ENCODE results near the gene FZD1.

FZD1 gene

DNA sequence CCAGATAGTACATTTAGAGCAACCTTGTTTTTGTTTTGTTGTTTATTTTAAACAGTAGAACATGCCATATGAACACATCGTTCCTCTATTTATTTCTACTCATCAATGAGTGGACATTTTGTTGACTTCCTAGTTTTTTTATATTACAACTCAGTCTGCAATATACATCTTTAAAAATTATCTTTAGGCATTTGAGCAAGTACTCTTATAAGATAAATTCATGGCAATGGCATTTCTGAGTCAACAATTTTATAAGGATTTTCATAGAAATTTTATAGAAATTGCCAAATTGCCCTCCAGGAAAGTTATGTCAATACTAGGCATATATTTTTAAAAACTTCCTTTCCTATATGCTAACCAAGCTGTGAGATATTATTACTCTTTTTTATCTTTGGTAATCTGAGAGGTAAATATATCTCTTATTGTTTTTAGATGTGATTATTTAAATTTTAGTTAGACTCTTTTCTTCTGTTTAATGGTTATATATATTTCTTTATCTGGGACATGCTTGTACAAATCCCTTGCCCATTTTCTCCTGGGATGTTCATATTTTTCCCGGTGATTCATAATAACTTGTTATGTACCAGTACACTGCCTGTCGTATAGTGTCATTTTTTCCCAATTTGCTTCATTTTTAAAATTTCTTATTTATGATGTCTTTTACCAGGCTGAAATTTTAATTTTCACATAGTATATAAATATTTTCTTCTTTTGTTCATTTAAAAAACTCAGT is 50.5 kb downstream of the FZD1 start:
- Histone ChIP-seq H3K4me1 (ENCODE audit: control insufficient read depth, insufficient read depth, low read length) (no peaks in the 10 kb centered on the region), H3K4me3 (ENCODE audit: insufficient read depth, low read depth, low read length) (no peak overlapping the region), H3K27me3 (ENCODE audit: control insufficient read depth, insufficient read depth, low read length, poor library complexity, severe bottlenecking) (no peaks in the 10 kb centered on the region), H3K27ac (ENCODE audit: insufficient read depth, low read depth, low read length, poor library complexity, severe bottlenecking) (no peak overlapping the region), H3K36me3 (ENCODE audit: control insufficient read depth, insufficient read depth, low read length) (no peaks in the 10 kb centered on the region), H3K9me3 (ENCODE audit: control insufficient read depth, low read length) (no peaks in the 10 kb centered on the region)
- WGBS, 2 experiments: 86 to 100% methylated on average over 1 to 2 of the region's 3 CpGs

- Histone ChIP-seq H3K27me3 (ENCODE audit: control insufficient read depth, insufficient read depth, low read length, poor library complexity, severe bottlenecking) (no peaks in the 10 kb centered on the region), H3K4me1 (ENCODE audit: control insufficient read depth, insufficient read depth, low read length) (no peaks in the 10 kb centered on the region), H3K36me3 (ENCODE audit: control insufficient read depth, insufficient read depth, low read length) (no peaks in the 10 kb centered on the region), H3K27ac (ENCODE audit: insufficient read depth, low read depth, low read length, poor library complexity, severe bottlenecking) (no peak overlapping the region), H3K4me3 (ENCODE audit: insufficient read depth, low read depth, low read length) (no peak overlapping the region), H3K9me3 (ENCODE audit: control insufficient read depth, low read length) (no peaks in the 10 kb centered on the region)
- WGBS, 2 experiments: 80 to 95% methylated on average over 1 of the region's 1 CpG
Measured at GRCh38 chr7:91316426-91316825, 52.2 kb downstream of the FZD1 start.

DNA sequence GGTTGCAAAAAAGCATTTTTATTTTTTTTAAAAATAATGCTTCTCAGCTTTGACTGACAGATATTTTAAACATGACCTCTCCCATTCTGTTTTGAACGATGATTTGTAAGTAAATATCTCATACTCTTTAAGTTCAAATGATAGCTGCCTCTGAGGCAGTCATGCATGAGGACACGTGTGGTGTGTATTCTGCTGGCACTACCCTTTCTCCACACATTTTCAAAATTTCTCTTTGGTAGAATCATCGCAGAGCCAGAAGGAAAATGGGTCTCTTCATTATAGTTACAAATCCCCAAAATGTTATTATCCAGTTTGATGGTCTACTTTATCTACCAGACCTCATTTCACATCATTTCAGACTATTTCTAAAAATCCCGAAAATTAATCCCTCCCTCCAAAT is 55.1 kb downstream of the FZD1 start:
- Histone ChIP-seq H3K9me3 (ENCODE audit: control insufficient read depth, low read length) (no peaks in the 10 kb centered on the region), H3K27me3 (ENCODE audit: control insufficient read depth, insufficient read depth, low read length, poor library complexity, severe bottlenecking) (no peaks in the 10 kb centered on the region), H3K4me1 (ENCODE audit: control insufficient read depth, insufficient read depth, low read length) (no peaks in the 10 kb centered on the region), H3K27ac (ENCODE audit: insufficient read depth, low read depth, low read length, poor library complexity, severe bottlenecking) (no peak overlapping the region), H3K36me3 (ENCODE audit: control insufficient read depth, insufficient read depth, low read length) (no peaks in the 10 kb centered on the region), H3K4me3 (ENCODE audit: insufficient read depth, low read depth, low read length) (no peak overlapping the region)
- 81 to 82% methylated on average over 3 to 4 of the region's 4 CpGs for WGBS, 2 experiments

DNA sequence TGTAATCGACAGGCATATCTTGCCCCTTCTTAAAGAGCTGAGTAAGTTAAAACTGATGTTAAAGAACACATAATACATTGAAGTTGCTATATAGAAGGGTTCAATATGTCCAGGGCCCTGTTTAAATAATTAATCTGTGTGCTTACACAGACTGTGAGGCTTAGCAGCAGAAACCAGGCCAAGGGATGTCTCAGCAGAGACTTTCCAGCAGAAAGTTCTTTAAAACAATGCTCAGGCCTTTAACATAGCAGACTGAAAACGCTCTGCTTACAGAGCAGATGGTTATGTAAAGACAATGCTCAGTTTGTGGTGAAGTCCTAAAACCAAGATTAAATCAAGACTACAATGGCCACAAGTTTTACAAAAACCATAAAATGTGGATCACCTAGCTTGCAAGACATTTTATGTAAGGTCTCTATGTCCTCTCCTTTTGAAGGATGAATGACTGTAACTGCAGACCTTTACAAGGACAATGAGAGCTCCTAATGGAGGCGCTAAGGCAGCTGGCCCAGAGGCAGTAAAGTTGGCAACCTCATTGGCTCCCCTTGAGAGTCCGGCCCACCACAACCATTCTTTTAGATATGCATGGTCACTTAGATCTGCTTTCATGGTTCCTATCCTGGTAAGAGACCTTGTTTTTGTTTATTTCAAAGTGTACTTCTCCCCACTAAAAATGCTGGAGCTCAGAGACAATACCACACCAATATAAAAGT is 56.3 kb downstream of the FZD1 start:
- H3K27ac ChIP-seq (ENCODE audit: insufficient read depth, low read depth, low read length, poor library complexity, severe bottlenecking): no peak overlapping the region
- H3K36me3 ChIP-seq (ENCODE audit: control insufficient read depth, insufficient read depth, low read length): no peaks in the 10 kb centered on the region
- 87 to 93% methylated on average over 4 of the region's 4 CpGs for WGBS, 2 experiments
- no peak overlapping the region for H3K4me3 ChIP-seq (ENCODE audit: insufficient read depth, low read depth, low read length)
- no peaks in the 10 kb centered on the region for H3K9me3 ChIP-seq (ENCODE audit: control insufficient read depth, low read length)
- no peaks in the 10 kb centered on the region for H3K4me1 ChIP-seq (ENCODE audit: control insufficient read depth, insufficient read depth, low read length)
- no peaks in the 10 kb centered on the region for H3K27me3 ChIP-seq (ENCODE audit: control insufficient read depth, insufficient read depth, low read length, poor library complexity, severe bottlenecking)
